Middle frontal gyrus (tissue), 1 donor: ENCODE data around the gene RABAC1.
"Not testable (repeated sequence)": the region's sequence is repeated elsewhere in the genome, so short reads cannot be mapped to it uniquely, and the experiment has no call there.

ENCODE experiments used
- DNase-seq: peaks from one replicate; pipeline ENCODE4 v3.0.0-alpha.2; 2015; ENCODE audit warnings: low spot score; ENCODE audit errors: extremely low spot score

The RABAC1 gene

DNA sequence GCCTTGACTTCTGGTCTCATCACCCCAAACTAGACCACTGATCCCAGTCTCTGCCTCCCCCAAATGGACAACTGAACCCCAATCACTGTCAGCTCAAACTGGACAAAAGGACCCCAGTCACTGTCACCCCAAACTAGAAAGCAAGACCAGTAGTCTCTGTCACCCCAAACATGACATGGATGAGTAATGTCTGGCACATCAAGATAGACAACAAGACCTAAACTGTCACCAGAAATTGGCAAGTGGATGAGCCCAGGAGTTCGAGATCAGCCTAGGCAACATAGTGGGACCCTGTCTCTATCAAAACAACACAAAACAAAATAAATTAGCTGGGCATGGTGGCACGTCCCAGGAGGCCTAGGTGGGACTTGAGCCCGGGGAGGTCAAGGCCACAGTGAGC, 12.0 kb downstream of the RABAC1 start:
- no peak for DNase-seq

DNA sequence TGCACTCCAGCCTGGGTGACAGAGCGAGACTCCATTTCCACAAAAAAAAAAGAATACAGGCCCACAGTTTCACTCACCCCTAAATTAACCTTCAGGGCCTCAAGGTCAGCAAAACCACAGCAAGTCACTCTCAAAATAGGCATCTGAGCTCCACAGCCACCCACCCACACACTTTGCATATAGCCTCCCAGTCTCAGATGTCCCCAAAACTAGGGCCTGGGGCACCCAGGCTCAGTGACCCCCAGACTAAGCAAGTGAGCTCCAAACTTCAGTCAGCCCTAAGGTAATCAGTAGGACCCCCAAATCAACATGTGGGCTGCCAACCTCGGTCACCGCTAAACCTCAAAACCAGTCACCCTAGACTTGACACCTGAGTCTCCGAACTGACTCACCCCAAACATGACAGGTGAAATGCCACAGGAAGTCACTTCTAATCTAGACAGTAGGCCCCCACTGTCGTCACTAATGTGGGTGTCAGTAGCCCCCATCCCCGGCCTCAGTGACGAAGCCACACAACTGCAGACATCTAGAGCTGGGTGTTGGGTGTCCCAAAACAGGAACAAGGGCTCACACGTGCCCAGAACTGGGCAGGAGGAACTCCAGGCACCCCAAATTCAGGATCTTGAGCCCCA, 13.9 kb downstream of the RABAC1 start:
- DNase-seq, result no peak

GRCh38 chr19:41944336-41944735, 14.8 kb downstream of the RABAC1 start:
- no peak for DNase-seq

DNA sequence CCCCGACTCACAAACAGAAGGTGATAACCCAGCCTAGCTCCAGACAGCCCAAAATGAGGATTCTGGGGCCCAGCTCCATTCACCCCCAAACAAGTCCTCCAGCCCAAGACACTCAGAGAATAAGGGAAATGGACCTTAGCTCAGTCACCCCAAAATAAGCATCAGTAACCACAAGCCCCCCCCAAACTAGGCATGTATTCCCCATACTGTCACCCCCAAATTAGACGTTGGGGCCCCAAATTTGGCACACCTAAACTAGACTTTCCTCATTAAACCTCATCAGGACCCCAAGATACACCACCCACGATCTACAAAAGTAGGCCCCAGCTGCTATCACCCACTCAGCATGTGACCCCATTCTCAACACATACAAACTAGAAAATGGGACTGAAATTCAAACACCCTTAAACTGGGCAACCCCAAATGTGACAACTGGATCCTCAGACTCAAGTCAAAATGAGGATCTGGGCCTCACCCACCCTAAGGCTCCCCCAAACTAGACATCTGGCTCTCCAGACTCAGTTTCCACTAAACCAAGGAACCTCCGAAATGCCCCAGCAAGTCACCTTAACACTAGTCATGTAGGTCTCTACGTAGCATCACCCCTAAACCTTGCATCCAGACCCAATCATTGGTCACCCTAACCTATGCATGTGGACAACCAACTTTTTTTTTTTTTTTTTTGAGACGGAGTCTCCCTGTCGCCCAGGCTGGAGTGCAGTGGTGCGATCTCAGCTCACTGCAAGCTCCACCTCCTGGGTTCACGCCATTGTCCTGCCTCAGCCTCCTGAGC, 17.5 kb downstream of the RABAC1 start:
- DNase-seq, result no peak

DNA sequence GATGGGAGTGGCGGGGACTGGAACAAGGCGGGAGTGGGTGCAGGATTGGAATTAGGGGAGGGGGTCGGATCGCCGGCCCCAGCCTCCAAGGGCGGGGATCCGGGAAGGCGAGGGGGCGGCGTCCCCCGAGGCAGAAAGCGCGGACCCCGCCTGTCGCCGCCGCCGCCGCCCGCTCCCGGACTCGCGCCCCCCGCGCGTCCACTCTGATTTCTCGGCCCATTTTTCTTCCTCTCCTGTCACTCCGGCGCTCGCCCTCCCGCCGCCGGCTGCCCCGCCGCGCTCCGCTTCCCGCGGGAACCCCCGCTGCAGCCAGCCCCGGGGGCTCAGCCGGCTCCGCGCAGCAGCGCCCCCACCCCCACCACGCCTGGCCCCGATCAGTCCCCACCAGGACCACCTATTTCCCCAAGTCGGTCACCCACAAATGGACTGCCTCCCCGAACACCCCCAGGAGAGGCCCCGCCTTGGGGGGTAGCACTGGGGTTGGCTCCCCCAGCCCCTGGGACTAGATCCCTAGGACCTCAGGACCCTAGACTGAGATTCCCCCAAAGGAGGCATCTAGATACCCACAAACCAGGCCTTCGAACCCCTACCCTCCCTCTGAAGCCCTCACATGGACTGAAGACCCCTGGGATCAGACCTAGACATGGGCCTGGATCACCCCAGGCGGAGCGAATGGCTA, 18.3 kb downstream of the RABAC1 start:
- DNase-seq, result no peak

DNA sequence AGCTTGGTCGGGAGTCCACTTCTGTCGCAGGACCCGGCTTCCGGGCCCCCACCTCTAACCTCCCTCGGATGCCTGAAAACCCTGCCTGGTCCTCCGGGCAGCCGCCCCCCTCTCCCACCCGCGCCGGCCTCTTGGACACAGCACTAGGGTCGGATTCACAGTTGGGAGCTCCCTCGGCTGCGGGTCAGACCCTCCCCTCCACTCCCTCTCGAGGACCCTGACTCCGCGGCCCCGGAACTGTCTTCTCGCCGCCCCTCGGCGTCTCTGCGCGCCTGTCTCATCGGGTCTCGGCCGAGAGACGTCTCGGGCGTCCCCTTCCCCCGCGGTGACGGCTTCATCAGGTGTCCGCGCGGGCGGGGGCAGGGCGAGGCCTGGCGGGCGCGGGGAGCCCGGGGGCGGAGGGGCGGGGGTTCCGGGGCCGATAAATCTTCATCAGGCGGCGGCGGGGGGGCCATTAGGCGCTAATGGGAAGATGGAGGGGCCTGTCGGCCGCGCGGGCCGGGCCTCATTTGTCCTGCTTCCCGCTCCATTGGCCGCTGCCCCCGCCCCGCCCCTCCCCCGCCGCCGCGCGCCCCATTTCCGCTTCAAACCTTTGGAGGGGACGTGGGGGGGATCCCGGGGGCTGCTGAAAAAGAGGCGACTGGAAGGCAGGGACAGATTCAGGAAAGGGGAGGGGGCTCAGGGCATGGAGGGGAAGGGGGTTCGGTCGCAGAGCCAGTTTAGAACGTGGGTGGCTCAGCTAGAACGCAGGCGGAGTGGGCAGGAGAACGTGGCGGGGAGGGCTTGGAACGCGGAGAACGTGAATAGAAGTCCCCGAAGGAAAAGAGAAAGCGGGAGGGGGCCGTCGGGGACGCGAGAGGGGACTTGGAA, 19.0 kb downstream of the RABAC1 start:
- no peak for DNase-seq

- not testable (repeated sequence) for DNase-seq
These were observed 19.9 kb downstream of the RABAC1 start for GRCh38 chr19:41939209-41939608.

DNA sequence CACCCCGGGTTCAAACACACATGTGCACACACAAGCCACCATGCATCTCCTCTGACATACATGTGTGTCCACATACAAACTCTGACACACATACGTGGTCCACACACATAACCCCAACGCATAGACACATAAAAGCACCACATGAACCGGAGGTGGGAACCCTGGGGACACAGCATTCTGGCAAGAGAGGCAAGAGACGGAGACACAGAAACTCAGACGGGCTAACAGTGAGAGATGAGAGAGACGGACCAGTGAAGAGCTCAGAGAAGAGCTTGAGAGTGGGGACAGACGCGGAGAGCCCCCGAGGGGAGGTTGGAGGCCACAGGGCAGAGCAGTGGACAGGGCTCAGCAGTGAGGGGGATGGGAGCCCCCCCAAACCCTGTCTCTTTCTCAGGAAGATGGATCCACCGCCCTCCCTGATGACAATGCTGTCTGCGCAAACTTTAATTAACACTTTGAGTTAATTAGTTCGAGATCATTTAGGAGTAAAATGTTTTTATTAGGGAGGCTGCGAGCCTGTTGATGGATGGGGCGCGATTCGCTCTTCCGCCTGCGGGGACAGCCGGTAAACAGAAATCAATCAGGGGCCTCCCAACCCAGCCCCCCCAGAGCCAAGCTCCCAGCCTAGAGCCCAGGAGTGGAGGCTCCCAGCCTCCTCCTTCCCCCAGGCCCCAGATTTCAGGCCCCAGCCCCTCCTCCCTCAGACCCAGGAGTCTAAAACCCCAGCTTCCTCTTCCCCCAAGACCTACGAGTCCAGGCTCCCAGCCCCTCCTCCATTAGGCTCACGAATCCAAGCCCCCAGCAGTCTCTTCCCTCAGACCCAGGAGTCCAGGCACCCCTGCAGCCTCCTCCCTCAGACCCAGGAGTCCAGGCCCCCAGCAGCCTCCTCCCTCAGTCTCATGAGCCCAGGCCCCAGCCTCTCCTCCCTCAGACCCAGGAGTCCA, 21.3 kb downstream of the RABAC1 start:
- no peak for DNase-seq

DNA sequence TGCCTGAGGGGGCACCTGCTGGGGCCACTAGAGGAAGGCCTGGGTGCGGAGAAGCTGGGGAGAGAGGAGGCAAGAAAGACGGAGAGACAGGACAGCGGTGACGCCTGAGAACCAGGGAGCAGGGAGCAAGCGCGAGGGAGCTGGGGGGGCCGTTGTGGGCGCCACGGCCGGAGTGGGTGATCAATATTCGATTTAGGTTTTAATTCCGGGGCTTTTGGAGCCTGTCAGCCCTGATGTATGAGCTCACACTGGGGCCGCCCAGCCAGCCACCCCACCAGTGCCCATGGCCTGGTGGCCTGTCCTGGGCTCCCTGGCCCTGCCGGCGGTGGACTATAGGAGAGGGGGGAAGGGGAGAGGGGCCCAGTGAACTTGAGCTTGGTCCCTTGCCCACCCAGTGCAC, 22.2 kb downstream of the RABAC1 start:
- DNase-seq, result no peak

DNA sequence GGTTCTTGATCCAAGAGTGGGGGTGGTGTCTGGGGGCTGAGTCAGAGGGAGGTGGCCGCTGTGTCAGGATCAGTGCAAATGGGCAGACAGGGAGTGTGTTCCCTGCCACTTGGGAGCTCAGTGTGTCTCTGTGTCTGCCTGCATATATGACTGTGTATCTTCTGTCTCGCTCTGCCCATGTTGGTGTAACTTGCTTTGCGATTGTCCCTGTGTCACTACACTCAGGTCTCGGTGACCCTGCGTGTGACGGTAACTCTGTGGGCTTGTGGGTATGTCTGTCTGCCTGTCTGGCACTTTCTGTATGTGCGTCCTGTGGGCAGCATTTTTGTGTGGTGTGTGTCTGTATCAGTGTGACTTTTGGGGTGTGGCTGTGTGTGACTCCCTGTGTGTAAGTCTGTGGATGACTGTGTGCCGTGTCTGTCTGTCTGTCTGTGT, 22.7 kb downstream of the RABAC1 start:
- DNase-seq, result no peak

GRCh38 chr19:41935760-41936415, 23.2 kb downstream of the RABAC1 start:
- no peak for DNase-seq

DNA sequence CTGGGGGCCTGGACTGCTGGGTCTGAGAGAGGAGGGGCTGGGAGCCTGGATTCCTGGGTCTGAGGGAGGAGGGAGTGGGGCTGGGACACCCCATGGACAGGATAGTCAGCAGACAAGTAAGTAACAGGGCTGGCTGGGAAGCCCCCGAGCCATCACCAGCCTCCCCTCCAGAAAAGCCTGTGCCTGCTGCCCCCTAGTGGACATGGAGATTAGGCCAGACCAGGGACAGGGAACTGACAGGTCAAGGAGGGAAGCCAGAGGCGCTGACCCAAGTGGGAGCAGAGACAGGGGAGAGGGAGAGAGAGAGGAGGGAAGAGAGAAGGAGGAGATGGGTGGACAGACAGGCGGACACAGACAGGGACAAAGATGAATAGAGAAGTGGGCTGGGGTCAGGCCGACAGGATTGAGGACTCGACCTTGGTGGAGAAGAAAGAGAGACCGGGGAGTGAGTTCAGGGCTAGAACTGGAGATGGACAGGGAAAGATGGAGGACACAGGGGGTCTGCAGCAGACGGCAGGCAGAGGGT, 24.2 kb downstream of the RABAC1 start:
- no peak for DNase-seq

GRCh38 chr19:41933693-41934426, 25.3 kb downstream of the RABAC1 start:
- no peak for DNase-seq

DNA sequence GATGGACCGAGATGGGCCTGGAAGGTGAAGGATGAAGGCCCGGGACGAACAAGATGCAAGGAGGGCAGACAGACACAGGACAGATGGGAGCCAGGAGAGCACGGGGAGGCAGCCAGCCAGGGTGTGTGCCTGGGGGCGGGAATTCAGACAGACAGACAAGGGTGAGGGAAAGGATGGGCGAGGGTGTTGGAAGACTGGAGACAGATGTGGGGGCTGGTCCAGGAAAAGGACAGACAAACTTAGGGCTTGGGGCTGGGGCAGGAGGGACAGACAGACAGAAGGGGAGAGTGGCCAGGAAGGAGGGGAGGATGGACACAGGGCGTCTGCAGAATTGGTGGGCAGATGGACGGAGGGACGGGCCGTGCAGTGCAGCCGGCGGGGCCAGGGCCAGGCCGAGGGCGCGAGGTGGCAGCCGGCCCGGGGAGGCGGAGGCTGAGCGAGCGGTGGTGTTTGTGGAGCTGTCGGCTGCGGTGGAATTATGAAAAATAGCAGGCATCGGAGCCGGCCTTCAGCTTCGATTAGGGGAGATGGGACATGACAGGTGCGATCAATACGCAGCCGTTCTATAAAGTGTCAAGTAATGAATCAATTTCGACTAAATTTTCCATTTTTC, 26.3 kb downstream of the RABAC1 start:
- DNase-seq, result no peak

GRCh38 chr19:41932259-41932719, 26.8 kb downstream of the RABAC1 start:
- no peak for DNase-seq

DNA sequence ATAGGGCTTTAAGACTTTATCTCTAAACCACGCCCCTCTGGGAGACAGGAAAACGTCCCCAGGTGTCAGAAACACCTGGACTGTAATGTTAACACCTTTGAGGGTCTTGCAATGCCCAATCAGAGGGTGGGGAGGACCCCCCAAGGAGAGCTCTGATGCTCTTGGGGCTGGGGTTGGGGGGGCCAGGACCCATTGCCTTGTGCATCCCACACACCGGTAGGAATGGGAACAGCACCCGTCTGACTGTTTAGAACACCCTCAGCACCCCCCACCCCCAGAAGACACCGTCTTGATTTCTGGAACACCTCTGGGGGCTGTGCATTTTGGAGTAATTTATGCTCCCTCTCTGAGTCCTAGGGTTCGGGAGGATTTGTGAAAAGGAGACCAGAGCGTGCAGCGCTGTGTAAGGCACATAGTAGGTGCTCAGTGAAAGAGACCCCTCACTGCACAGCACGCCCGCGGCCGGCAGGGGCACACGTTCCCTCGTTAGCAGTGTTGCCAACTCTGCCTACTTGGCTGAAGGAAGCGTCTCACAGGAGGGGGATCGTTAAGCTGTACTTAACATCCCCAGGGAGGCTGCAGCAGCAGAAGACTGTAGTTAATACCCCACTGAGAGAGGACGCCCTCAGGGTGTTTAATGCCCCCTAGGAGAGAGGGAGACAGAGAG, 28.1 kb downstream of the RABAC1 start:
- DNase-seq, result no peak

- DNase-seq, result no peak
These were observed 28.8 kb downstream of the RABAC1 start for GRCh38 chr19:41930322-41930722.
